Measurements from ENCODE around the gene SPATA33.
"Not testable (repeated sequence)": the region's sequence is repeated elsewhere in the genome, so short reads cannot be mapped to it uniquely, and the experiment has no call there.

SPATA33 gene

GRCh38 chr16:89697161-89697615 is 39.6 kb downstream of the SPATA33 start:
- Histone ChIP-seq H3K36me3 (ENCODE audit: insufficient read depth, low read length) (peaks cover 42% of the 10 kb centered on the region), H3K9ac (ENCODE audit: low read depth, low read length) (no peak overlapping the region), H3K4me1 (ENCODE audit: control insufficient read depth, insufficient read depth, low read length) (peaks cover 16% of the 10 kb centered on the region), H3K4me3 (ENCODE audit: low read length) (no peak overlapping the region), H3K9me3 (replicated peaks; ENCODE audit: low read length) (no peaks in the 10 kb centered on the region), H3K4me2 (ENCODE audit: low read length) (no peak overlapping the region), H3K27me3 (ENCODE audit: control insufficient read depth, insufficient read depth, low read length) (no peaks in the 10 kb centered on the region)

- H3K27me3 ChIP-seq (ENCODE audit: control insufficient read depth, insufficient read depth, low read length), result no peaks in the 10 kb centered on the region
- no peak overlapping the region for H3K4me2 ChIP-seq (ENCODE audit: low read length)
- H3K4me1 ChIP-seq (ENCODE audit: control insufficient read depth, insufficient read depth, low read length), result peaks cover 17% of the 10 kb centered on the region
- no peak overlapping the region for H3K9ac ChIP-seq (ENCODE audit: low read depth, low read length)
- H3K4me3 ChIP-seq (ENCODE audit: low read length), result no peak overlapping the region
- H3K9me3 ChIP-seq (replicated peaks; ENCODE audit: low read length), result no peaks in the 10 kb centered on the region
- H3K36me3 ChIP-seq (ENCODE audit: insufficient read depth, low read length), result peaks cover 39% of the 10 kb centered on the region
These were observed 40.1 kb downstream of the SPATA33 start for GRCh38 chr16:89697616-89698331.

- H3K4me2 ChIP-seq (ENCODE audit: low read length); H3K9me3 ChIP-seq (replicated peaks; ENCODE audit: low read length); H3K9ac ChIP-seq (ENCODE audit: low read depth, low read length); H3K4me3 ChIP-seq (ENCODE audit: low read length); H3K27me3 ChIP-seq (ENCODE audit: control insufficient read depth, insufficient read depth, low read length): not testable (repeated sequence)
- peaks cover 17% of the 10 kb centered on the region for H3K4me1 ChIP-seq (ENCODE audit: control insufficient read depth, insufficient read depth, low read length)
- peaks cover 32% of the 10 kb centered on the region for H3K36me3 ChIP-seq (ENCODE audit: insufficient read depth, low read length)
These were observed 41.1 kb downstream of the SPATA33 start for GRCh38 chr16:89698717-89699116.

GRCh38 chr16:89699629-89700099 is 42.0 kb downstream of the SPATA33 start:
- peaks cover 24% of the 10 kb centered on the region for H3K36me3 ChIP-seq (ENCODE audit: insufficient read depth, low read length)
- peak overlapping the region; percentile 51 for H3K4me3 ChIP-seq (ENCODE audit: low read length)
- peak overlapping the region; percentile 17 for H3K9ac ChIP-seq (ENCODE audit: low read depth, low read length)
- H3K4me2 ChIP-seq (ENCODE audit: low read length), result peak overlapping the region; percentile 89
- H3K9me3 ChIP-seq (replicated peaks; ENCODE audit: low read length); H3K27me3 ChIP-seq (ENCODE audit: control insufficient read depth, insufficient read depth, low read length): not testable (repeated sequence)
- H3K4me1 ChIP-seq (ENCODE audit: control insufficient read depth, insufficient read depth, low read length), result peaks cover 17% of the 10 kb centered on the region

GRCh38 chr16:89700100-89700648 is 42.5 kb downstream of the SPATA33 start:
- Histone ChIP-seq H3K36me3 (ENCODE audit: insufficient read depth, low read length) (peaks cover 22% of the 10 kb centered on the region), H3K4me3 (ENCODE audit: low read length) (peak overlapping the region; percentile 88), H3K4me1 (ENCODE audit: control insufficient read depth, insufficient read depth, low read length) (peaks cover 20% of the 10 kb centered on the region)

DNA sequence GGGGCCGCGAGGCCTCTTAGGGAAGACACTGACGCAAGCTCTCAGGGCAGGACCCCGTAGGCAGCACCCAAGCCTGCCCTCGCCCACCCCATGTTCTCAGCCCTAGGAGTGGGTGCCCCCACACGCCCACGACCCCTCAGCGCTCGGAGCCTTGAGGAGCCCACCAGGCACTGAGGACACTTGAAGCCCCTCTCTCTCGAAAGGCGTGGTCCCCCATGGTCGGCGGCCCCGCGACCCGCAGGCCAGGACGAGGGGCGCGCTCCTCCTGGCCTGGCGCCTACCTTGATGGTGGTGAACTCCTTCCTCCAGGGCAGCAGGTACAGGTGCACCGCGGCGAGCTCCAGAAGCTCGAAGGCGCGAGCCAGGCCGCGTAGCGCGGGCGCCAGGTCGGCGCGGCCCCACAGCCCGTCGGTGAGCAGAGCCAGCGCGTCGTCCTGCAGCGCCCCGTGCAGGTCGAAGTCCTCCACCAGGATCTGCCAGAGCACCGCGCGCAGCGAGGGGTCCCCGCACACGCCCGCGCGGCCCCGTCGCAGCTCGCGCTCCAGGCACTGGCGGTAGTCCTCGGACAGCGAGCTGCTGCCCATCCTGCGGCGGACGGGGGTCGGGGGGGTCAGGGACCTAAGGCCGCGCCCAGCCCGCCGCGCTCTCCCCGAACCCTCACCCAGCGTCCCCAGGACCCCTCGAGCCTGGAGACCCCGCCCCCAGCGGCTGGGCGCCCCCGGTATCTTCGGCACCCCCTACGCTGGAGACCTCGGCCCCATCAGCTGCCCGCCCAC is 43.2 kb downstream of the SPATA33 start:
- H3K27me3 ChIP-seq (ENCODE audit: control insufficient read depth, insufficient read depth, low read length), result no peaks in the 10 kb centered on the region
- peaks cover 20% of the 10 kb centered on the region for H3K4me1 ChIP-seq (ENCODE audit: control insufficient read depth, insufficient read depth, low read length)
- peaks cover 16% of the 10 kb centered on the region for H3K36me3 ChIP-seq (ENCODE audit: insufficient read depth, low read length)
- H3K4me3 ChIP-seq (ENCODE audit: low read length), result peak overlapping the region; percentile 88
- peak overlapping the region; percentile 89 for H3K4me2 ChIP-seq (ENCODE audit: low read length)
- H3K9me3 ChIP-seq (replicated peaks; ENCODE audit: low read length), result no peaks in the 10 kb centered on the region
- H3K9ac ChIP-seq (ENCODE audit: low read depth, low read length), result peak overlapping the region; percentile 84

More at GRCh38 chr16:89700100-89700648, 42.5 kb downstream of the SPATA33 start:
- H3K9ac ChIP-seq (ENCODE audit: low read depth, low read length), result peak overlapping the region; percentile 84
- H3K27me3 ChIP-seq (ENCODE audit: control insufficient read depth, insufficient read depth, low read length), result no peaks in the 10 kb centered on the region
- H3K9me3 ChIP-seq (replicated peaks; ENCODE audit: low read length), result no peaks in the 10 kb centered on the region
- peak overlapping the region; percentile 89 for H3K4me2 ChIP-seq (ENCODE audit: low read length)

- peaks cover 8% of the 10 kb centered on the region for H3K36me3 ChIP-seq (ENCODE audit: insufficient read depth, low read length)
- H3K9me3 ChIP-seq (replicated peaks; ENCODE audit: low read length), result no peaks in the 10 kb centered on the region
- peak within 1 kb of the TSS; percentile 89 for H3K4me2 ChIP-seq (ENCODE audit: low read length)
- H3K9ac ChIP-seq (ENCODE audit: low read depth, low read length), result peak within 1 kb of the TSS; percentile 84
- H3K4me1 ChIP-seq (ENCODE audit: control insufficient read depth, insufficient read depth, low read length), result peaks cover 26% of the 10 kb centered on the region
- no peaks in the 10 kb centered on the region for H3K27me3 ChIP-seq (ENCODE audit: control insufficient read depth, insufficient read depth, low read length)
- peak within 1 kb of the TSS; percentile 88 for H3K4me3 ChIP-seq (ENCODE audit: low read length)
These were observed 44.1 kb downstream of the SPATA33 start, which contains the start of gene SPATA2L for GRCh38 chr16:89701425-89702406. Gene SPATA2L, minus strand, starts transcription at chr16:89701705. Its CDS starts 473 bp downstream, at chr16:89701232.

DNA sequence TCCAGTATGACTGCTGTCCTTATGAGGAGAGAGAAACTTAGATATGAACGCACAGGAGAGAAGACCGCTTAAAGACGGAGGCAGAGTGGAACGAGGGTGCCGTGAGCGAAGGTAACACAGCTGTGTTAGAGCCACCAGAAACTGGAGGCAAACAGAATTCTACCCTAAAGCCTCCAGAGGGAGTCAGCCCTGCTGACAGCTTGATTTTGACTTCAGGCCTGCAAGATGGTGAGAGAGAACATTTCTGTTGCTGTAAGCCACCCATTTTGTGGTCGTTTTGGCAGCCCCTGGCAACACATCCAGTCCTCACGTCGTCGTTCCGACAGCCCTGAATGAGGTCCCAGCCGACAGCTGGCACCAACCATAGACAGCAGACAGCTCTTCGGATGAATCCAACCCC is 46.6 kb downstream of the SPATA33 start:
- Histone ChIP-seq H3K4me3 (ENCODE audit: low read length) (no peak overlapping the region), H3K36me3 (ENCODE audit: insufficient read depth, low read length) (peaks cover 8% of the 10 kb centered on the region)

GRCh38 chr16:89705006-89705405 is 47.4 kb downstream of the SPATA33 start:
- no peaks in the 10 kb centered on the region for H3K27me3 ChIP-seq (ENCODE audit: control insufficient read depth, insufficient read depth, low read length)
- peaks cover 9% of the 10 kb centered on the region for H3K36me3 ChIP-seq (ENCODE audit: insufficient read depth, low read length)
- no peak overlapping the region for H3K4me2 ChIP-seq (ENCODE audit: low read length)
- no peaks in the 10 kb centered on the region for H3K9me3 ChIP-seq (replicated peaks; ENCODE audit: low read length)
- H3K4me3 ChIP-seq (ENCODE audit: low read length), result no peak overlapping the region
- peaks cover 23% of the 10 kb centered on the region for H3K4me1 ChIP-seq (ENCODE audit: control insufficient read depth, insufficient read depth, low read length)
- no peak overlapping the region for H3K9ac ChIP-seq (ENCODE audit: low read depth, low read length)

More for the DNA sequence above, 46.6 kb downstream of the SPATA33 start:
- Histone ChIP-seq H3K9ac (ENCODE audit: low read depth, low read length) (no peak overlapping the region), H3K9me3 (replicated peaks; ENCODE audit: low read length) (no peaks in the 10 kb centered on the region), H3K4me1 (ENCODE audit: control insufficient read depth, insufficient read depth, low read length) (peaks cover 26% of the 10 kb centered on the region), H3K4me2 (ENCODE audit: low read length) (no peak overlapping the region), H3K27me3 (ENCODE audit: control insufficient read depth, insufficient read depth, low read length) (no peaks in the 10 kb centered on the region)

- Histone ChIP-seq H3K9ac (ENCODE audit: low read depth, low read length) (no peak overlapping the region), H3K4me2 (ENCODE audit: low read length) (peak overlapping the region; percentile 68), H3K4me3 (ENCODE audit: low read length) (peak overlapping the region; percentile 31), H3K36me3 (ENCODE audit: insufficient read depth, low read length) (peaks cover 14% of the 10 kb centered on the region), H3K4me1 (ENCODE audit: control insufficient read depth, insufficient read depth, low read length) (peaks cover 14% of the 10 kb centered on the region), H3K27me3 (ENCODE audit: control insufficient read depth, insufficient read depth, low read length) (no peaks in the 10 kb centered on the region), H3K9me3 (replicated peaks; ENCODE audit: low read length) (no peaks in the 10 kb centered on the region)
These were observed 49.1 kb downstream of the SPATA33 start for GRCh38 chr16:89706518-89707260.
